HG03565 (cell line): ENCODE measurements around the gene SPRYD7.
"Not testable (repeated sequence)": the region's sequence is repeated elsewhere in the genome, so short reads cannot be mapped to it uniquely, and the experiment has no call there.

Experiments
- ATAC-seq: cut with Tn5 transposase; IDR thresholded peaks from one replicate; pipeline ENCODE4 v1.9.1; 2021; ENCODE audit warnings: mild to moderate bottlenecking, moderate library complexity; ENCODE audit not compliant: unreplicated experiment

The SPRYD7 gene

DNA sequence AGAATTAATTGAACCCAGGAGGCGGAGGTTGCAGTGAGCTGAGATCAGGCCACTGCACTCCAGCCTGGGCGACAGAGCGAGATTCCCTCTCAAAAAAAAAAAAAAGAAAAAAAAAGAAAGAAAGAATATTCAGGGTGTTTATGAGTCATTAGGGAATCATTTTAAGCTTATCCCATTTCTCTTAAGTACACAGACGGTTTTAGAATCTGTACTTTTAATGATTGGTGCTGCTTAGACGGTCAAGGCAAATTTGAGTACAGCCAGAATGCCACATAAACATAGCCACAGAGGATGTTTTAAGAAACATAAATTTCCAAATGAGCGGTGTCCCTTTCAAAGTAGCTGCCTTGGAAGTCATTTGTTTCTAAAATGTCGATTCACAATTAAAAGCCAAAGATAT is 2.6 kb downstream of the SPRYD7 start:
- no peak for ATAC-seq

DNA sequence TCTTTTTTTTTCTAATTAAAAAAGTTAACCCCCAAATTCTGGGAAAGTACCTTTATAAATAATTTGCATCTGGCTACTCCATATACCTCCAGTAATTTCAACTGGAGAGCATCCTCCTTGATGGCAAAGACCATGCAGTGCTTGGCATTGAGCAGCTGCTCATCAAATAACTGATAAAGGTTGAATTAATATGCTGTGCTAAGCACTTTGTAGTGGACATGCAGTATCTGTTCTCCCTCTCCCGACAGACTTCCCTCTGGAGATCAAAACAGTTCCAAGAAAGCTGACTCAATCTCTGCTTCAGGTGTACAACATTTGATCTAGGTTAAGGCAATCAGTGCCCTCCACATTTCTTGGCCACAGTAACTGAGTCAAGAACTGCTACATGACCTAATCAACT is 3.3 kb downstream of the SPRYD7 start:
- no peak for ATAC-seq

DNA sequence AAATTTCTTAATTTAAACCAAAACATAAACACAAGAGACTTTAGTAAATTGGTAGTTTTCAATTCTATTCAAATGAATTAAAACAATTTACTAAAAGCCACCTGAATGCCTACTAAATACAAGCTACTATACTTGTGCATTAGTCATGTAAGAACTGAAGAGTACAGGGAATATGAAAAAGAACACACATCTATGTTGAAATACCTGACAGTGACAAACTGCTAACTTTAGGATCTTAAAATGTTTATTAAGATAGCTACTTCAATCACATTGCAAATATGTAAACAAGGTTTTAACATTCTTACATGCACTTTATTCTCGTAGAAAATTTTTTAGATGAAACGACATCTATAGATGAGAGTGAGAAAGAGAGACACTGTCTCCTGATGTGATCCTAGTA is 4.1 kb downstream of the SPRYD7 start:
- no peak for ATAC-seq

GRCh38 chr13:49927755-49928154 is 8.4 kb downstream of the SPRYD7 start:
- ATAC-seq = no peak

- ATAC-seq = no peak
These were observed 10.2 kb downstream of the SPRYD7 start for GRCh38 chr13:49925881-49926418.

GRCh38 chr13:49922301-49922700 is 13.8 kb downstream of the SPRYD7 start:
- no peak for ATAC-seq

GRCh38 chr13:49920969-49921368 is 15.2 kb downstream of the SPRYD7 start:
- not testable (repeated sequence) for ATAC-seq

DNA sequence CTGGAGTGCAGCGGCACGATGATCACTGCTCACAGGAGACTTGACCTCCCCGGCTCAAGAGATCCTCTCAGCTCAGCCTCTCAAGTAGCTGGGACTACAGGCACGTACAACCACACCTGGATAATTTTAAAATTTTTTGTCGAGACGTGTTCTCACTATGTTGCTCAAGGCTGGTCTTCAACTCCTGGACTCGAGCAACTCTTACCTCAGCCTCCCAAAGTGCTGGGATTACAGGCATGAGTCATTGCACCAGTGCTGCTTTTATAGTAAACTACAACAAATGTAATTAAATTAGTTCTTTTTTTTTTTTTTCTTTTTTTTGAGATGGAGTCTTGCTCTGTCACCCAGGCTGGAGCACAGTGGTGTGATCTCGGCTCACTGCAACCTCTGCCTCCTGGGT is 18.0 kb downstream of the SPRYD7 start:
- not testable (repeated sequence) for ATAC-seq

GRCh38 chr13:49914947-49915346 is 21.2 kb downstream of the SPRYD7 start:
- no peak for ATAC-seq

GRCh38 chr13:49908637-49909036 is 27.5 kb downstream of the SPRYD7 start:
- no peak for ATAC-seq

DNA sequence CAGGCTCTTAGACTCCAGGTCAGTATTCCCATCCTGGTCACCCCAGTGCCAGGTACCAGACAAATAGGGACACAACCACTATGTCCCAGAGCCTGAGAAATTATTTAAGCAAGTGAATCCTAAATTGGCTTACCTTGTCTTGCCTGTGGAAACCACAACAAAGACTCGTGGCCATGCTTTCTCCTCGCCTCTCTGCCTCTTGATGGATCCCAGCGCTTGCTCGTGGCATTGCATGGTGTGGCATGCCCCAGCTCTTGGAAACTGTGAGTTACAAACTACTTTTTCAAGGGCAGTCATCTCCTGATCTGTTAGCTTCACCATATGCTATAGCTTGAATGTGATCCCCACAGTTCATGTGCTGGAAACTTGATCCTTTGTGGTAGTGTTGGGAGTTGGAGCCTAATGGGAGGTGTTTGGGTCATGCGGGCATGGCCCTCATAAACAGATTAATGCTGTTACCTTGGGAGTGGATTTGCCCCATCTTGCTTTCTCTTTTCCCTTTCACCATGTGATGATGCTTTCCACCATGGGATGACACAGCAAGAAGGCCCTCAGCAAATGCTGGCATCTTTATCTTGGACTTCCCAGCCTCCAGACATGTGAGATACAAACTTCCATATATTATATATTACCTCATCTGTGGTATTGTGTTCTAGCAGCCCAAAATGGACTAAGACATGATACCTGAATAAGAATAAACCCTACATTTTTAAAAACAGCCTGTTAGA is 31.2 kb downstream of the SPRYD7 start:
- no peak for ATAC-seq

DNA sequence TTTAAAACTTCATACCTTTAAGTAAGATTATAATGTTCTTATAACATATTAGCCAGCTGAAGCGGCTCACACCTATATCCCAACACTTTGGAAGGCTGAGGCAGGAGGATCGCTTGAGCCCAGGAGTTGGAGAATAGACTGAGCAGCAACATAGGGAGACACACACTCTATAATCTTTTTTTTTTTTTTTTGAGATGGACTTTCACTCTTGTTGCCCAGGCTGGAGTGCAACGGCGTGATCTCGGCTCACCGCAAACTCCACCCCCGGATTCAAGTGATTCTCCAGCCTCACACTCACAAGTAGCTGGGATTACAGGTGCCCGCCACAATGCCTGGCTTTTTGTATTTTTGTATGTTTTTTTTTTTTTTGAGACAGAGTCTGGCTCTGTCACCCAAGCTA is 37.3 kb downstream of the SPRYD7 start:
- ATAC-seq = no peak

GRCh38 chr13:49897713-49898112 is 38.4 kb downstream of the SPRYD7 start:
- ATAC-seq = no peak

DNA sequence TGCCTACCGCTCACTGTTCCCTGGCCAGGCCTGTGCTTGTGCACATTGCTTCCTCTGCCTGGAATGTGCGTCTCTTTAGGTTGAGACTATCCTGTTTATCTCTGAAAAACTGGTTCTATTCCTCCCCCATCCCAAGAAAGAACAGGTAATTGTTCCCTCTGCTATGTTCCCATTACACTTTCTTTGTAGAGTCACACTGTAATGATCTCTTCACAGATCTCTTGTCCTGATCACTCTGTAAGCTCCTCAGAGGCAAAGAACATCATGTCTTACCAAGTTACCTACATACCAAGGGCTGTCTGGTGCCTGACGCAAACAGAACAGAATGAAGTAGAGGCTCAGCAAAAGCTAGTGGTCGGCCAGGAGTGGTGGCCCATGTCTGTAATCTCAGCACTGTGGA is 40.3 kb downstream of the SPRYD7 start:
- ATAC-seq = no peak

DNA sequence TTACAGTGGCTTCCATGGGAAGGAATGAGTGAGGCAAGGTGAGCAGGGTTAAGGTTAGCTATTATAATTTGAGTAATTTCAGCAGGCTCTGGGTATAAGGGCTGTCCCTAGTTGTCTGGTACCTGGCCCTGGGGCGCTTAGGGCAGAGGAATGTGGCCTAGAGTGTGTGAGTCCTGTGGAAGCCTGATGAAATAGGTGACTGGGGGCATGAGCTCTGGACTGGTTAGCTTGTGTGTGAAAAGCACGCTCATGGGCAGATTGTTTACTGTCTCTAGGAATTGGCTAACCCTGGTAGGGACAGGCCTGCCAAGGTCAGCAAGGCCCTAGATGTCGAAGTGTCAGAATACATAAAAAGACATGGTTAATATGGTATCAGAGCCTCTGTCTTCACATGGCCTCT is 42.5 kb downstream of the SPRYD7 start:
- ATAC-seq = no peak

GRCh38 chr13:49890376-49890775 is 45.8 kb downstream of the SPRYD7 start:
- ATAC-seq = no peak

DNA sequence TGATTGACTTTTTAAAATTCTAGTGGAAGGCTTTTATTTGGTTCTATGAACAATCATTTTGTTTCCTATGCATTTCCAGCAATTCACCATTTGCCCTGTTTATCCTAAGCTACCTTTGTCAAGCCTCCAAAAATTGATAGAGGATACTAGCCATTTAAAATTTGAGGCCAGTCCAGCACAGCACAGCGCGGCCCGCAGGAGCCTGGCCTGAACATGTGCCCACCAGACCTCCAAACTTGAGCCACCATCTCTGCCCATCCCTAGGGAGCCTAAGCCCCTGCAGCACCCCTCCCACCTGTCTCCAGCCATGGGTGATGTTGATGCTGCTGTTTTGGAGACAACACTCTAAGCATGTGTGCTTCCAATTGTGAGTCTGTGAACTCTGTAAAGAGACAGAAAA is 57.5 kb downstream of the SPRYD7 start:
- no peak for ATAC-seq

GRCh38 chr13:49877629-49878218 is 58.4 kb downstream of the SPRYD7 start:
- no peak for ATAC-seq

DNA sequence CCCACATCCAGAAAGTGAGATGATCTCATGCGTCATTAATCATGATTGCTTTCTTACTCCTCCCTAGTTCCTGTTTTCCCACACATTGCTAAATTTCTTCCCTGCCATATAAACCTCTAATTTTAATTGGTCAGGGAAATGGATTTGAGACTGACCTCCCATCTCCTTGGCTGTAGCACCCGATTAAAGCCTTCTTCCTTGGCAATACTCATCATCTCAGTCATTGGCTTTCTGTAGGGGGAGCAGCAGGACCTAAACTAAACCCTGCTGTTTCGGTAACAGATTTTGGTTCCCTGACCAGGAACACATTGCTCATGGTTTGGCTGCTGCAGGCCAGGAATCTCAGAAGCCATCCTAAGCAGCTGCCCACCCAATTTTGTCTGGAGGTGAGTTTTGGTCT is 61.7 kb downstream of the SPRYD7 start:
- ATAC-seq = no peak

GRCh38 chr13:49869519-49869918 is 66.6 kb downstream of the SPRYD7 start:
- ATAC-seq = no peak

DNA sequence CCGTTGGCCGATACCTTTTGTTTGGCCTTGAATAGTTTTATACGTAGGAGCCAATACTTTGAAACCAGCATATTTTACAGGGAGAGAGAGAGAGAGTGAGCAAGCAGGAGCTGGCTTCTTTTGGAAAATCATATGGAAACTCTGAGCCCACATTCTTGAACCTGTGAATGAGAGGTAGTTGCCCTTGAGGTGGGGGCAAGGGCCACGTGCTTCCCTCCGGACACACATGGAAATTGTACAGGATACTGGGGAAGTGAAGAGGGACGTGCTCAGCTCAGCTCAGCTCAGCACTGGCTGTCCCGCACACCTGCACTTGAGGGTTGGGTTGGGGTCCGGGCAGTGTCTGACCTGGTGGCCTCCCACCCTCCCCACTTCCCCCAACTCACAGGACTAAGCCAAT is 68.3 kb downstream of the SPRYD7 start:
- no peak for ATAC-seq

- ATAC-seq = no peak
These were observed 70.9 kb downstream of the SPRYD7 start for GRCh38 chr13:49865218-49865617.

DNA sequence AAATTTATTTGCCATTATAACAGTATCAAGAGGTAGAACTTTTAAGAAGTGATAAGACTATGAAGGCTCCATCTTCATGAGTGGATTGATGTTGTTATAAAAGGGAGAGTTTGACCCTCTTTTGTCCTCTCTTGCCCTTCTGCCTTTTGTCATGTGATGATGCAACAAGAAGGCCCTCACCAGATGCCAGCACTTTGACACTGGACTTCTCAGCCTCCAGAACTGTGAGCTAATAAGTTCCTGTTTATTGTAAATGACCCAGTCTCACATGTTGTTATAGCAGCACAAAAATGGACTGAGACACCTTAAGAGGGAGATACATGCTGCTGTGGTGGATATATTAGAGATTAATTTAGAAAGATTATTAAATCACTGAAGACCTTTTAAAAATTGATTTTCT is 71.6 kb downstream of the SPRYD7 start:
- no peak for ATAC-seq
